ENCODE results near the gene NPM3.

- TF ChIP-seq POLR2AphosphoS5 (IDR thresholded peaks at IDR 0.05; ENCODE audit: low read depth, low read length): no peak
- TF ChIP-seq RBBP5 (IDR thresholded peaks at IDR 0.05; ENCODE audit: borderline replicate concordance, low read depth, low read length): no peak
- TF ChIP-seq, protein P1, sequence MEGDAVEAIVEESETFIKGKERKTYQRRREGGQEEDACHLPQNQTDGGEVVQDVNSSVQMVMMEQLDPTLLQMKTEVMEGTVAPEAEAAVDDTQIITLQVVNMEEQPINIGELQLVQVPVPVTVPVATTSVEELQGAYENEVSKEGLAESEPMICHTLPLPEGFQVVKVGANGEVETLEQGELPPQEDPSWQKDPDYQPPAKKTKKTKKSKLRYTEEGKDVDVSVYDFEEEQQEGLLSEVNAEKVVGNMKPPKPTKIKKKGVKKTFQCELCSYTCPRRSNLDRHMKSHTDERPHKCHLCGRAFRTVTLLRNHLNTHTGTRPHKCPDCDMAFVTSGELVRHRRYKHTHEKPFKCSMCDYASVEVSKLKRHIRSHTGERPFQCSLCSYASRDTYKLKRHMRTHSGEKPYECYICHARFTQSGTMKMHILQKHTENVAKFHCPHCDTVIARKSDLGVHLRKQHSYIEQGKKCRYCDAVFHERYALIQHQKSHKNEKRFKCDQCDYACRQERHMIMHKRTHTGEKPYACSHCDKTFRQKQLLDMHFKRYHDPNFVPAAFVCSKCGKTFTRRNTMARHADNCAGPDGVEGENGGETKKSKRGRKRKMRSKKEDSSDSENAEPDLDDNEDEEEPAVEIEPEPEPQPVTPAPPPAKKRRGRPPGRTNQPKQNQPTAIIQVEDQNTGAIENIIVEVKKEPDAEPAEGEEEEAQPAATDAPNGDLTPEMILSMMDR (IDR thresholded peaks at IDR 0.05; ENCODE audit: control extremely low read depth in 1 of 3, insufficient read depth in 1 of 3, low read depth in 1 of 3, low read length in 3 of 3): no peak
- TF ChIP-seq SIN3A (conservative IDR thresholded peaks at IDR 0.05 in 1 of 2, IDR thresholded peaks at IDR 0.05 in 1 of 2; ENCODE audit: low read depth in 1 of 2, low read length in 2 of 2): no peak
- TF ChIP-seq POLR2A (IDR thresholded peaks at IDR 0.05; ENCODE audit: control extremely low read depth in 1 of 2, low read depth in 2 of 2, low read length in 2 of 2): no peak
- no peak for TF ChIP-seq YY1 (IDR thresholded peaks at IDR 0.05; ENCODE audit: low read depth, low read length)
These were observed 23.9 kb upstream of the NPM3 start for GRCh38 chr10:101807158-101807557.

All from H1 (cell line).